ENCODE results near the gene PEX11B. TPM values are rescaled to one million over a fixed set of nuclear protein-coding genes. Genes with fewer than 3 reads are reported as not detected.

The PEX11B gene
- total RNA-seq, 1 donor from 2014 or later, result 24.6 TPM

- DNase-seq, result no peak
Measured at GRCh38 chr1:145868232-145868631, 50.3 kb downstream of the PEX11B start.

GRCh38 chr1:145863282-145864018 is 55.1 kb downstream of the PEX11B start:
- DNase-seq, result peak; percentile 83

Other genes with a start within 250 kb of the PEX11B start
- not detected for gene PDZK1, start 211.3 kb downstream of the PEX11B start, total RNA-seq
- gene CD160, start 199.2 kb downstream of the PEX11B start, total RNA-seq, result not detected
- gene RNF115, start 94.6 kb downstream of the PEX11B start, total RNA-seq, result 18.5 TPM
- 25.3 TPM for gene POLR3C, start 94.5 kb downstream of the PEX11B start, total RNA-seq
- 14.0 TPM for gene NUDT17, start 73.1 kb downstream of the PEX11B start, total RNA-seq
- gene PIAS3, start 59.6 kb downstream of the PEX11B start, total RNA-seq, result 19.0 TPM
- gene ANKRD35, start 32.9 kb downstream of the PEX11B start, total RNA-seq, result 13.1 TPM
- 6.6 TPM for gene ITGA10, start 8.7 kb downstream of the PEX11B start, total RNA-seq
- 133 TPM for gene RBM8A, start 8.8 kb upstream of the PEX11B start, total RNA-seq
- gene LIX1L, start 39.3 kb upstream of the PEX11B start, total RNA-seq, result 28.3 TPM
- gene ANKRD34A, start 45.9 kb upstream of the PEX11B start, total RNA-seq, result 0.51 TPM
- gene POLR3GL, start 46.0 kb upstream of the PEX11B start, total RNA-seq, result 20.1 TPM
- 834 TPM for gene TXNIP, start 77.9 kb upstream of the PEX11B start, total RNA-seq
- gene HJV, start 103.0 kb upstream of the PEX11B start, total RNA-seq, result 111 TPM
- gene NBPF10, start 226.1 kb upstream of the PEX11B start, total RNA-seq, result 2.9 TPM